Mucosa of rectum (tissue), 2 donors: ENCODE results near the gene MCTP1.

Source experiments
- H3K27ac ChIP-seq, 2 donors: one replicate each; pipeline ENCODE4 v1.7.0; 2013; ENCODE audit warnings: inconsistent platforms in 2 of 2, low read depth in 2 of 2, low read length in 2 of 2
- H3K27me3 ChIP-seq, 2 donors: one replicate each; pipeline ENCODE4 v1.7.0; 2013; ENCODE audit warnings: low read length in 2 of 2; ENCODE audit not compliant: control insufficient read depth in 2 of 2, insufficient read depth in 2 of 2
- H3K36me3 ChIP-seq, 2 donors: one replicate each; pipeline ENCODE4 v1.7.0; 2013; ENCODE audit warnings: low read length in 2 of 2; ENCODE audit not compliant: control insufficient read depth in 2 of 2, insufficient read depth in 2 of 2
- H3K4me1 ChIP-seq, 2 donors: one replicate each; pipeline ENCODE4 v1.7.0; 2013; ENCODE audit warnings: low read length in 2 of 2, mild to moderate bottlenecking in 1 of 2; ENCODE audit not compliant: control insufficient read depth in 2 of 2, insufficient read depth in 2 of 2
- H3K4me3 ChIP-seq, 2 donors: one replicate each; pipeline ENCODE4 v1.7.0; 2013; ENCODE audit warnings: low read length in 2 of 2
- H3K9ac ChIP-seq, 2 donors: one replicate each; pipeline ENCODE4 v1.7.0; 2013; ENCODE audit warnings: low read length in 2 of 2, low read depth in 1 of 2, mild to moderate bottlenecking in 1 of 2
- H3K9me3 ChIP-seq, 2 donors: one replicate each; pipeline ENCODE4 v1.7.0; 2013; ENCODE audit warnings: low read length in 2 of 2; ENCODE audit not compliant: control insufficient read depth in 2 of 2
- donor health status: healthy.
- donor health status: Normal muscosa, but diverticular disease.

Gene MCTP1

DNA sequence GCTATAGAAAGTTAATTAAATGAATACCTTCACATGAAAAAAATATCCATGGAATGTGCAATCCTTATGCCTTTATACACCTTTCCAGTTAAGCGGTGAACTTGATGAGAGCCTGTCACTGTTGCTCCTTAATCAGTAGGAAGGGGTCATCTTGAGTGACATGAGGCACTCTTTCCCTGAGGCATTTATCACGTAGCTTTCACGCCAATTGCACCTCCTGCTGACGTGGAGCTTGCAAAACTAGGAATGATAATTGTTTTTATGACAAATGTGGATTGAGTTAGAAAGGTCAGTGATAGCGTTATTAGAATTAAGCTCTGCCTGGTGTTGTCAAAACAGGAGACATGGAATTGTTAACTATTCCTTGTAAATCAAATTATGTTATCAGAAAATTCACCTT, 586.7 kb downstream of the MCTP1 start:
- Histone ChIP-seq H3K4me3 (no peak overlapping the region), H3K9me3 (no peaks in the 10 kb centered on the region), H3K4me1 (no peaks in the 10 kb centered on the region), H3K27me3 (no peaks in the 10 kb centered on the region), H3K27ac (no peak overlapping the region), H3K9ac (no peak overlapping the region), H3K36me3 (no peaks in the 10 kb centered on the region)

DNA sequence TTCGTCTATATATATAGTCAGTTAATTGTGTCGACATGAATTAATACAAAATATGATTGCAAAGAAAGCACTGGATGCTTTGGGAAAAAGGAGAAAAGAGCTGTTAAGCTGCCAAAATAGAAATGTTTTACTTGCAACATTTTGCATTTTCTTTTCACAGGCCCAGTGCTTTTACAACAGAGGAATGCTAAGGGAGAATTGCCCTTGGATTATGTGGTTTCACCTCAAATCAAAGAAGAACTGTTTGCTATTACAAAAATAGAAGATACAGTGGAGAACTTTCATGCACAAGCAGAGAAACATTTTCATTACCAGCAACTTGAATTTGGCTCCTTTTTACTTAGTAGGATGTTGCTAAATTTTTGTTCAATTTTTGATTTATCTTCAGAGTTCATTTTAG, 590.2 kb downstream of the MCTP1 start:
- Histone ChIP-seq H3K9ac (no peak overlapping the region), H3K4me1 (no peaks in the 10 kb centered on the region)

DNA sequence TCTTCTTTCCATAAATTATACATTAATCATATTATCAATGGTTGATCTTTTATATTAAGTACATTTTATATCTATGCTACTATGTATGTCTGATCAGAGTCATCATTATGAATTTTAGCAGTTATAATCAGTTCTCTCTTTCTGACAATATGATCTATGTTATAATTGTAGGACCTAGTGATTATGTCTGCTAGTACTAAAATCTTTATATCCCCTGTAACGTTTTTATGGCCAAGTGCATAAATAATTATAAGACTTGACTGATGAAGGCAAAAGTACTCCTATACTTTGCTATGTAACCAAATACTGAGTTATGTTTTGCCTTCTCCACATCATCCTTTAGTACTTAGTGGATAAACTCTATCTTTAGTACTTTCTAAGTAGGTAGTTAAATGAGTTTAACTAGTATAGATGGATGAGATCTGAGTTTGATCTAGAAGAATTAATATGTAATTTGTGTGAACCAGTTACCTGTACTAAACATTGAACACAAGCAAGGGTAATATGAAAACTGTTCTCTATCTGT, 591.0 kb downstream of the MCTP1 start:
- Histone ChIP-seq H3K27me3 (no peaks in the 10 kb centered on the region), H3K4me3 (no peak overlapping the region), H3K36me3 (peaks cover 0 to 3% of the 10 kb centered on the region in 2 donors), H3K9ac (no peak overlapping the region), H3K27ac (no peak overlapping the region), H3K4me1 (no peaks in the 10 kb centered on the region), H3K9me3 (no peaks in the 10 kb centered on the region)

More for the DNA sequence above, 590.2 kb downstream of the MCTP1 start:
- H3K9me3 ChIP-seq = no peaks in the 10 kb centered on the region
- H3K4me3 ChIP-seq = no peak overlapping the region
- no peak overlapping the region for H3K27ac ChIP-seq
- H3K36me3 ChIP-seq = peaks cover 0 to 3% of the 10 kb centered on the region in 2 donors
- H3K27me3 ChIP-seq = no peaks in the 10 kb centered on the region

DNA sequence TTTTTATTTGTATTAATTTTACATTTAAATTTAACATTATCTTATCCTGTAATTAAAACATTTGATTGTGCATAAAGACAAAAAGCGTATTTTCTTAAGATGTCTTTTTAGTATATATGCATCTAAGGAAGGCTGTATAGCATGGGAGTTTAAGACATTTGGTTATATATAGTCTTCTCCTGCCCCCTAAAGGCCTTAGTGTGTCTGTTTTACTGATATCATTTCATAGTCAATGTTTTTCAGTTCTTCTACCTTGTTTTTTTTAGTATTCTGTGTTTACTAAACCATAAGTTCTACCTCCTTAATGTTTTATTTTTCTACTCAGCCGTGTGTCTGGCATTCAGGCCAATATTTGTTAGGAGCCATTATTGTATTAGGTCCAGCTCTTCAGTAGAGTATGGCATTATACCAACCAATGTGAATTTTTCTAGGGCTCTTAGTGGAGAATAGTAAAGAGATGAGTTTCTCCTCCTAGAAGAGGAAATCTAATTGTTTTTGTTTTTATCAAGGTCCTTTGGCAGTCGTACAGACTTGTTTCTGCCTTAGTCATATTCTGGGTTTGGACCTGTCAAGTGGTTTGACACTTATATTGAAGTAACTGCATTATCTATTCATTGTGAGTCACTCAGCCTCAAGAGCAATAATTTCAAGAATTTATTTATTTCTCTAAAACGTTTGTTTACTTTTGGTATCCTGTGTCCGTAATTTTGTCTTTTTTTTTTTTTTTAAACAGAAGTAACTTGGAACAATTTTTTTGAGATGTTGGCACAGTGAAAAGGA, 591.7 kb downstream of the MCTP1 start:
- Histone ChIP-seq H3K9ac (no peak overlapping the region), H3K36me3 (peaks cover 3 to 5% of the 10 kb centered on the region in 2 donors), H3K4me1 (no peaks in the 10 kb centered on the region), H3K4me3 (no peak overlapping the region), H3K27me3 (no peaks in the 10 kb centered on the region), H3K9me3 (no peaks in the 10 kb centered on the region), H3K27ac (no peak overlapping the region)

GRCh38 chr5:94692581-94692980, 592.3 kb downstream of the MCTP1 start:
- H3K4me1 ChIP-seq = no peaks in the 10 kb centered on the region
- no peak overlapping the region for H3K9ac ChIP-seq
- no peak overlapping the region for H3K27ac ChIP-seq
- no peaks in the 10 kb centered on the region for H3K9me3 ChIP-seq
- no peaks in the 10 kb centered on the region for H3K27me3 ChIP-seq
- peaks cover 3 to 5% of the 10 kb centered on the region in 2 donors for H3K36me3 ChIP-seq
- H3K4me3 ChIP-seq = no peak overlapping the region

DNA sequence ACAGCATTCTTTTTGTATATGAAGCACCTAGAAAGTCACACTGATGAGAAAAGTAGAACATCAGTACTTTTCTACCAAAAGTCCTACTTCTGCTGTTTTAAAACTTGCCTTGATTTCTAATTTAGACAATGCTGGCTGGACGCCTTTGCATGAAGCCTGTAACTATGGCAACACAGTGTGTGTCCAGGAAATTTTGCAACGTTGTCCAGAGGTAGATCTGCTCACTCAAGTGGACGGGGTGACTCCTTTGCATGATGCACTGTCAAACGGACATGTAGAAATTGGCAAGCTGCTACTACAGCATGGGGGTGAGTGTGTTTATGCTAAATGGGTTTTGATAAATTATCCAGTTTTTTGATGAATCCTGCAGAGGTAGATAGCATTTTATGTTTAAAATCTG, 592.9 kb downstream of the MCTP1 start:
- Histone ChIP-seq H3K27ac (no peak overlapping the region), H3K36me3 (peaks cover 3 to 5% of the 10 kb centered on the region in 2 donors), H3K27me3 (no peaks in the 10 kb centered on the region), H3K4me1 (no peaks in the 10 kb centered on the region), H3K4me3 (no peak overlapping the region), H3K9ac (no peak overlapping the region), H3K9me3 (no peaks in the 10 kb centered on the region)

DNA sequence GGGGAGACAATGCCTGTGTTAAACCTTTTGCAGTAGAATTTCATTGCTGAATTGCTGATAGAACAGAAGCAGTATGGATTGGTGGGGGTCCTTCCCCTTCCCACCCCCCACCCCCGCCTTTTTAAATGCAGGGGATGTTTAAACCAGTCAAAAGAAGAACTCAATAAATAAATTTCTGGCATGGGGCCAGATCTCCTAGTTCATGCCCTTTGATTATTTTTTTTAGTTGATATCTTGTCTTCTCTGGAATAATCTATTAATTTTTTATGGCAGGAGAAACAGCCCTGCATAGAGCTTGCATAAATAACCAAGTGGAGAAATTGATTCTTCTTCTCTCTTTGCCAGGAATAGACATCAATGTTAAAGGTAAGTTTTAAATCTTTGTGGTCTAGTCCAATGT, 593.6 kb downstream of the MCTP1 start:
- Histone ChIP-seq H3K36me3 (peaks cover 3 to 5% of the 10 kb centered on the region in 2 donors), H3K27me3 (no peaks in the 10 kb centered on the region), H3K9ac (no peak overlapping the region), H3K4me3 (no peak overlapping the region), H3K4me1 (no peaks in the 10 kb centered on the region), H3K9me3 (no peaks in the 10 kb centered on the region), H3K27ac (no peak overlapping the region)

GRCh38 chr5:94690778-94691177, 594.1 kb downstream of the MCTP1 start:
- no peaks in the 10 kb centered on the region for H3K4me1 ChIP-seq
- peaks cover 3 to 5% of the 10 kb centered on the region in 2 donors for H3K36me3 ChIP-seq
- H3K27ac ChIP-seq = no peak overlapping the region
- no peaks in the 10 kb centered on the region for H3K9me3 ChIP-seq
- no peak overlapping the region for H3K9ac ChIP-seq
- H3K4me3 ChIP-seq = no peak overlapping the region
- H3K27me3 ChIP-seq = no peaks in the 10 kb centered on the region

GRCh38 chr5:94689908-94690307, 595.0 kb downstream of the MCTP1 start:
- no peaks in the 10 kb centered on the region for H3K27me3 ChIP-seq
- H3K9me3 ChIP-seq = no peaks in the 10 kb centered on the region
- H3K4me3 ChIP-seq = no peak overlapping the region
- H3K9ac ChIP-seq = no peak overlapping the region
- no peaks in the 10 kb centered on the region for H3K4me1 ChIP-seq
- H3K36me3 ChIP-seq = peaks cover 3 to 5% of the 10 kb centered on the region in 2 donors
- H3K27ac ChIP-seq = no peak overlapping the region

DNA sequence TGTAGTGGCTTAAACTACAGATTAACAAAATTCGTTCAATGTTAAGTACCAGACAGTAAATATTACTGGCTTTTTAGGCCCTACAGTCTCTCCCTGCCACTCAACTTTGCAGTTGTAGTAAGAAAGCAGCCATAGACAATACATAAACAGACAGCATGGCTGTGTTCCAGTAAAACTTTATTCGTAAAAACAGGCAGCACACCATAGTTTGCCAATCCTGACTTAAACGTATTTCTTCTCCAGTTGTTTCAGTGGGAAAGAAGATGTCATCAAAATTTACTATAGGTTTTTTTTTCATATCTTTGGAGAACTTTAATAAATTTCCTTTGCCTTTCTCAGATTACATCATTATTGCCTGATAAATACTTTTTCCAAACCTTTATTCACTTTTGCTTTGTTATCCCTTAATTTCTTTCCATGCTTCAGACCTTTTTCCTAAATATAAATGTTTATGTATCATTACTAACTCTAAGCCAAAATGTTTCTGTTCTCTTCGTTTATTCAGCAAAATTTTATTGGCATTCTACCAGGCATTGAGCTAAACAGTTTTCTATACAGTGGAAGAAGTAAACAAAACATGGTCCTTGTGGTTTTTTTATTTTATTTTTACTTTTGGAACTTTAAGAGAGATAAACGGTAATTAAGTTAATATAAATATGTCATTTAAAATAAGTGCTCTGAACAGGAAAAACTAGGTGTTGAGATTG, 601.9 kb downstream of the MCTP1 start:
- Histone ChIP-seq H3K36me3 (no peaks in the 10 kb centered on the region), H3K9me3 (no peaks in the 10 kb centered on the region), H3K4me1 (no peaks in the 10 kb centered on the region), H3K4me3 (no peak overlapping the region), H3K9ac (no peak overlapping the region), H3K27ac (no peak overlapping the region), H3K27me3 (no peaks in the 10 kb centered on the region)
